ENCODE measurements around the gene ALOX5.

ALOX5 gene

DNA sequence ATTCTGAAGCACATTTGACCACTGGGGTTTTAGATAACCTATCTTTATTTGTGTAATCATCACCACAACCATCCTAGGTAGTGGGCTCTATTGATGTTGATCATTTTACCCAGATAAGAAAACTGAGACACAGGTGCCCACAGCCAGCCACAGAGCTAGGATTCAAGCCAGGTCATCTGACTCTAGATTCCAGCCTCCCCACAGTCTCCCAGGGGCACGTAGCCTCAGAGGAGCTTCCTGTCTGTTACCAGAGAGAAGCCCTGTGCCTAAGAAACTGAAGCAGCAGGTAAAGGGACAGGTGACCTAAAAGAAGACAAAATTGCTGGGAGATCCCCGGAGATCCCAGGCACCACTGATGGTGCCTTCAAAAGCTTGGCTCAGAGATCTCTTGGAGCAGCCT, 55.8 kb downstream of the ALOX5 start:
- Histone ChIP-seq H3K4me2 (ENCODE audit: low read length) (no peak overlapping the region), H3K4me1 (ENCODE audit: control insufficient read depth, insufficient read depth, low read length) (no peaks in the 10 kb centered on the region), H3K36me3 (ENCODE audit: insufficient read depth, low read length) (no peaks in the 10 kb centered on the region), H3K9ac (ENCODE audit: low read depth, low read length) (no peak overlapping the region), H3K27me3 (ENCODE audit: control insufficient read depth, insufficient read depth, low read length) (peaks cover 24% of the 10 kb centered on the region), H3K4me3 (ENCODE audit: low read length) (no peak overlapping the region), H3K9me3 (replicated peaks; ENCODE audit: low read length) (no peaks in the 10 kb centered on the region)

DNA sequence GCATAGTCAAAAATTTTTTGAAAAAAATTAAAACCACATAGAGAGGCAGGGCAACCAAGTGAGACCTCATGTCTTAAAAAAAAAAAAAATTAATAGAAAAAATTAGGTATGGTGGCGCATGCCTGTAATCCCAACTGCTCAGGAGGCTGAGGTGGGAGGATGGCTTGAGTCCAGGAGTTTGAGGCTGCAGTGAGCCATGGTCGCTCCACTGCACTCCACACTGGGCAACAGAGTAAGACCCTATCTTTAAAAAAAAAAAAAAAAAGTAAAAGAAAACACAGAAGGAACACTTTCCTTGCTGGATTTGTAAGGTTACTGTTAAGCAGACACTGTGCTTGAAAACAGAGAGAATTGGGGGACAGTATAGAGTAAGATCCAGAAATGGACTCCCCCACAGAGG, 58.1 kb downstream of the ALOX5 start:
- H3K4me2 ChIP-seq (ENCODE audit: low read length), result no peak overlapping the region
- H3K4me1 ChIP-seq (ENCODE audit: control insufficient read depth, insufficient read depth, low read length), result no peaks in the 10 kb centered on the region
- H3K9me3 ChIP-seq (replicated peaks; ENCODE audit: low read length), result no peaks in the 10 kb centered on the region
- H3K27me3 ChIP-seq (ENCODE audit: control insufficient read depth, insufficient read depth, low read length), result peaks cover 20% of the 10 kb centered on the region
- H3K36me3 ChIP-seq (ENCODE audit: insufficient read depth, low read length), result no peaks in the 10 kb centered on the region
- no peak overlapping the region for H3K9ac ChIP-seq (ENCODE audit: low read depth, low read length)
- H3K4me3 ChIP-seq (ENCODE audit: low read length), result no peak overlapping the region

DNA sequence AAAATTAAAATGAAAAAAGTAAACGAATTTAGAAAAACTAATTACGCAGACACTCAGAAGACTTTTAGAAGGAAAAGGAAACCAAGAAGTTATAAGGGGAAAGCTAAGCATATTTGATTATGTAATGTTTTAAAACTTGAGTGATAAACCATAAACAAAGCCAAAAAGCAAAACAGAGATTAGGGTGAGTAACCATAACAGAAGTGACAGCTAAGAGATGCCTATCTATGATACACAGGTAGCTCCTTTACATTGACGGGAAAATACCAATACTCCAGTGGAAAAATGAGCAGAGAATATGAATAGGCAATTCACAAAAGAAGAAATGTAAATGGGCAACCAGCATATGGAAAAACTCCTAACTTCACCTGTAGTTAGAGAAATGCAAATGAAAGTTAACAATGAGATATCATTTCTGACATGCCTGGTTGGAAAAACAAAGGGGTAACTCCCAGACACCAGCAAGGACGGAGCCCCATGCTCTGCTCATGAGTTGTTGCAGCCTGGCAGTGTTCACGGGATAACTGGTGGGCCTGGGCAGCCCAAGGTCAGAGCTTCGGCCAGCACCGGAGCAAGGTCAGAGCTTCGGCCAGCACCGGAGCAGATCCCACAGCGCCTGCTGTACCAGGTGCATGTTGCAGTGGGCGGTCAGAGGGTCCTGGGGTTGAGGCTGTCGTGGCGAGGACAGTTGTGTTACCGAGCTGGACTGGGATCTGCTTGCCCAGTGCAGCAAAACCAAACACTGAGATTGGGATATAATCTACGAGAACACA, 58.9 kb downstream of the ALOX5 start:
- no peaks in the 10 kb centered on the region for H3K9me3 ChIP-seq (replicated peaks; ENCODE audit: low read length)
- no peaks in the 10 kb centered on the region for H3K36me3 ChIP-seq (ENCODE audit: insufficient read depth, low read length)
- H3K27me3 ChIP-seq (ENCODE audit: control insufficient read depth, insufficient read depth, low read length), result peaks cover 20% of the 10 kb centered on the region
- no peak overlapping the region for H3K4me3 ChIP-seq (ENCODE audit: low read length)
- no peaks in the 10 kb centered on the region for H3K4me1 ChIP-seq (ENCODE audit: control insufficient read depth, insufficient read depth, low read length)
- no peak overlapping the region for H3K9ac ChIP-seq (ENCODE audit: low read depth, low read length)
- H3K4me2 ChIP-seq (ENCODE audit: low read length), result no peak overlapping the region

DNA sequence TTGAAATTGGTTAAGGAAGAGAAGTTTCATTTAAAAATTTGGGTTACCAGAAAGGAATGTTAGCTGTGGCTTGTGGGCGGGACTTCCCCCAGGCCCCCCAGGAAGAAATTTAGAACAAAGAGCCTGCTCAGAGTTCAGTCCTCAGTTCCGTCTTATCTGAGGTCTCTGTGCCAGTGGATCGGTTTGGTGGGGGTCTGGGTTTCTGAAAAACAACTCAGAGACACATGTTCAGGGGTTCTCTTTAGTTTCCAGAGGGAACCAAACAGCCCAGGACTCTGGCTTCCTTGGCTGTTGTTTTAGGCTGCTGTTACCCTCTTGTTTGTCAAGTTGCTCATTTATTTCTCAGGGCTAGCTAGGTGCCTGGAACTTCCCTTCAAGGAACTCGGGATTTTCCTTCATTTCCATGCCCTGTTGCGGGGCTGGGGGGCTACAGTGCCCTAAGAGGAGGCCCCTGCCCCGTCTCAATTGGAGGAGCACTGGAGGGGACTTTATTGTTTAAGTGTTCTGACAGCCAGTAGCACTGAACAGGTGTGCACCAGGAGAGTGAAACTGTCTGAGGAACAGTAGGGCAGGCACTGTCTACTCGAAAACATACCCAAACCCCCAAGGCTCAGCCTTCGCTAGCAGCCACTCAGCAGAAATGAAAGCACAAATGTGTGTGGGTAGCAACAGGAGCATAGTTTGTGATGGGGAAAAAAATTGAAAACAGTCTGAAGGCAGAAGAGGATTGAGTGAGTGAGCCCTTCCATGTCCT, 59.9 kb downstream of the ALOX5 start:
- H3K9ac ChIP-seq (ENCODE audit: low read depth, low read length), result no peak overlapping the region
- no peak overlapping the region for H3K4me3 ChIP-seq (ENCODE audit: low read length)
- no peak overlapping the region for H3K4me2 ChIP-seq (ENCODE audit: low read length)
- no peaks in the 10 kb centered on the region for H3K36me3 ChIP-seq (ENCODE audit: insufficient read depth, low read length)
- H3K27me3 ChIP-seq (ENCODE audit: control insufficient read depth, insufficient read depth, low read length), result peaks cover 20% of the 10 kb centered on the region
- no peaks in the 10 kb centered on the region for H3K9me3 ChIP-seq (replicated peaks; ENCODE audit: low read length)
- no peaks in the 10 kb centered on the region for H3K4me1 ChIP-seq (ENCODE audit: control insufficient read depth, insufficient read depth, low read length)

DNA sequence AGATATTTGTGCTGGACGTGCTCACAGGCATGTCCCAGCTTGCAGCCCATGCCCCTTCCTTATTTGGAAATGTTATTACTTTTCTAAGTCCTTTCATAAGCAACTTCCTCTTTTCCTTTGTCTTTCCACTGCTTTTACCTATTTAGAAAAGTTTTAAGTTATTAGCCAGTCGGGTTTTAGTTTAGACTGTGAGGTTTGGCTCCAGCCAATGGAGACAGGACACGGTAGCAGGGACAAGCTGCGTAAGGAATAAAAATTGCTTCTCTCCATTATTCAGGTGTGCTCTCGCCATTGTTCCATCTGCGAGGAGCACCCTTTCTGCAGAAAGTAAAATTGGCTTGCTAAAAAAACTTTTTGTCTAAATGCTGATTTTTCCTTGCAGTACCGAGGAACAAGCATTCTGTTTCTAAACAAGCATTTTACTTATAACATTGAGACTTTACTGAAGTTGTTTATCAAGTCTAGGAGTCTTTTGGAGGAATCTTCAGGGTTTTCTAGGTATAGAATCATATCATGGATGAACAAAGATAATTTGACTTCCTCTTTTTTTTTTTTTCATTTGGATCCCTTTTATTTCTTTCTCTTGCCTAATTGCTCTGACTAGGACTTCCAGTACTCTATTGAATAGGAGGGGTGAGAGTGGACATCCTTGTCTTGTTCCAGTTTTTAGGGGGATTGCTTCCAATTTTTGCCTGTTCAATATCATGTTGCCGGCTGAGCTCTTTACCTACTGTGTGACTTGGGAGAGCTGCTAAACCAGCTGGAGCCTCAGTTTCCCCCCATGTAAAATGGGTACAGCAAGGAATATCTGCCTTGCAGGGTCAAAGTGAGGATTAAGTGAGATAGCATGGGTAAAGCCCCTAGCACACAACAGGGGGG, 63.8 kb downstream of the ALOX5 start:
- H3K4me3 ChIP-seq (ENCODE audit: low read length), result no peak overlapping the region
- H3K9ac ChIP-seq (ENCODE audit: low read depth, low read length), result no peak overlapping the region
- no peak overlapping the region for H3K4me2 ChIP-seq (ENCODE audit: low read length)
- H3K36me3 ChIP-seq (ENCODE audit: insufficient read depth, low read length), result no peaks in the 10 kb centered on the region
- peaks cover 4% of the 10 kb centered on the region for H3K27me3 ChIP-seq (ENCODE audit: control insufficient read depth, insufficient read depth, low read length)
- H3K9me3 ChIP-seq (replicated peaks; ENCODE audit: low read length), result no peaks in the 10 kb centered on the region
- H3K4me1 ChIP-seq (ENCODE audit: control insufficient read depth, insufficient read depth, low read length), result no peaks in the 10 kb centered on the region

DNA sequence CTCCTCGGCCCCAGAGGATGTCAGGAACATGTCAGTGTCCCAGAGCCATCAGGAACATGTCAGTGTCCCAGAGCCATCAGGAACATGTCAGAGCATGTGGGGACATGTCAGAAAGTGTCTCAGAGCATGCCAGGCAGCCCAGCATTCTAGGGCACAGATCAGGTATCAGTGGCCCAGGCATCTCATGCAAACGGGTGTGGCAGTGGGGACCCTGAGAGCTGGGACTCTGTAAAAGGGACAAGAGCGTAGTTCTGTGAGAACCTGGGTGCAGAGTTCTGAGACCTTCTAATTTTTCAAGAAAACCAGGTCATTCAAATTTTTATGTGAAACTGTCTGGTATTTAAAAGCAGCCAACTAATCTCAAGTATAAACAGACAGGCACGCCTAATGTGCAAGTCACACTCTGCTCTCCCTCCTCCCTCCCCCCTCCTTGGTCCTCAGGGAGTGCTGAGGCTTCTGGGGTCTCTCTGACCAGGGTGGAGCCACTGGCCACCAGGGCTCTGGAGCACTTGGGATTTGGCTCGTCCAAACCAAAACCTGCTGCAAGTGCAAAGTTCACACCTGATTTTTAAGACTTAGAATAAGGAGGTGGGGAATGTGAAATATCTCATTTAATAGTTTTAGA, 64.6 kb downstream of the ALOX5 start:
- no peaks in the 10 kb centered on the region for H3K36me3 ChIP-seq (ENCODE audit: insufficient read depth, low read length)
- no peak overlapping the region for H3K4me3 ChIP-seq (ENCODE audit: low read length)
- no peaks in the 10 kb centered on the region for H3K9me3 ChIP-seq (replicated peaks; ENCODE audit: low read length)
- H3K4me1 ChIP-seq (ENCODE audit: control insufficient read depth, insufficient read depth, low read length), result no peaks in the 10 kb centered on the region
- peaks cover 4% of the 10 kb centered on the region for H3K27me3 ChIP-seq (ENCODE audit: control insufficient read depth, insufficient read depth, low read length)
- no peak overlapping the region for H3K9ac ChIP-seq (ENCODE audit: low read depth, low read length)
- no peak overlapping the region for H3K4me2 ChIP-seq (ENCODE audit: low read length)

DNA sequence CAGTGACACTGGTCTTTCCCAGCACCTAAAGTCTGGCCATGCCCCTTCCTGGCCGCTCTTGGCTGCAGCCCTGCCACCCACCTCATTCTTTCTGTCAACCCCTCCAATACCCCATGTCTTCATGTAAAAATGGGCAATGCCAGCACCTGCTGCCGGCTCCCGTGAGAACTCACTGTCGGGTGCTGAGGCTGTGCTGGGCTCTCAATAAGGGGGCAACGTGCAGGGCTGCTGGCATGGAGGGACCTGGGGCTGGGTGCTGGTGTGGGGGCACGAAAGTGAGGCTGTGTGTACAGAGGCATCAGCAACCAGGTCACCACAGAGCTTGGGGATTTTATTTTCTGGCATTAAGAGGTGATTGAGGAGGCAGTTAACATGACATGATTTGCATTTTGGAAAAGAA, 65.3 kb downstream of the ALOX5 start:
- no peak overlapping the region for H3K9ac ChIP-seq (ENCODE audit: low read depth, low read length)
- H3K36me3 ChIP-seq (ENCODE audit: insufficient read depth, low read length), result no peaks in the 10 kb centered on the region
- H3K9me3 ChIP-seq (replicated peaks; ENCODE audit: low read length), result no peaks in the 10 kb centered on the region
- H3K27me3 ChIP-seq (ENCODE audit: control insufficient read depth, insufficient read depth, low read length), result peaks cover 4% of the 10 kb centered on the region
- H3K4me1 ChIP-seq (ENCODE audit: control insufficient read depth, insufficient read depth, low read length), result no peaks in the 10 kb centered on the region
- H3K4me2 ChIP-seq (ENCODE audit: low read length), result no peak overlapping the region
- no peak overlapping the region for H3K4me3 ChIP-seq (ENCODE audit: low read length)

DNA sequence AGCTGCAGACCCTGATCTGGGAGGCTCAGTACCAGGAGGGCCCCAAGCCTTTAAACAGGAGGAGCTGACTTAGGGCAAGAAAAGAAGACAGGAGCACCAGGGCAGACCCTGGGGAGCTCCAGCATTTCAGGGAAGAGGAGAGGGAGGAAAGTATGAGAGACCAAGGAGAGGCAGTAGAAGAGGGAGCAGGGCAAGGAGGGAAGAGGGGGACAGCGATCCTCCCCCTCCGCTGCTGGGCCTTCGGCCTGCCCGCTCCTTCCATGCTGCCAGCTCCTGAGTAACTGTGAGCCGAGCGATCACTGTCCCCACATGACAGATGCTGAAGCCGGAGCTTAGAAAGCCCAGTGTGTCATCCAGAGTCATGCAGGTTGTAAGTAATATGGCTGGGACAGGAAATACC, 65.9 kb downstream of the ALOX5 start:
- H3K4me1 ChIP-seq (ENCODE audit: control insufficient read depth, insufficient read depth, low read length), result no peaks in the 10 kb centered on the region
- no peak overlapping the region for H3K4me2 ChIP-seq (ENCODE audit: low read length)
- no peak overlapping the region for H3K4me3 ChIP-seq (ENCODE audit: low read length)
- no peak overlapping the region for H3K9ac ChIP-seq (ENCODE audit: low read depth, low read length)
- no peaks in the 10 kb centered on the region for H3K36me3 ChIP-seq (ENCODE audit: insufficient read depth, low read length)
- no peaks in the 10 kb centered on the region for H3K9me3 ChIP-seq (replicated peaks; ENCODE audit: low read length)
- peaks cover 6% of the 10 kb centered on the region for H3K27me3 ChIP-seq (ENCODE audit: control insufficient read depth, insufficient read depth, low read length)

DNA sequence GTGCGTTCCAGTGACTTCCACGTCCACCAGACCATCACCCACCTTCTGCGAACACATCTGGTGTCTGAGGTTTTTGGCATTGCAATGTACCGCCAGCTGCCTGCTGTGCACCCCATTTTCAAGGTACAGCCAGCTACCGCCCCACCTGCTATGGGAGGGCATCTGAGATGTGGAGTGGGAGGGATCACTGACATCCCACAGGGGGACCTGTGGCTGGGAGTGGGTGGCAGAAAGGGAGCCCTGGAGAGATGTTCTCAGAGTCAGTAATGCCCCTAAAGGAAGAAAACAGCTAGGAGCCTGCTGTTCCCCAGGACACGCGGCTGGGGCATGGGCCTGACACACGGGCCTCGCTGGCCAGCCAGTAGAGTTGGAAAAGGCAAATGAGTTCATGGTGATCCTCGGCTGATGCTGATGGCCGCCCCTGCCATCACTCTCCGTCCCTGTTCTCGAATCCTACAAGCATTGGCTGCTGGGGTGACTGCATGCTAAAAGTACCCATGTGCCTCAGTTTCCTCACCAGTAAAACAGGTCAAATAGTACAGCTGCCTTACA, 66.6 kb downstream of the ALOX5 start:
- H3K4me3 ChIP-seq (ENCODE audit: low read length), result no peak overlapping the region
- no peak overlapping the region for H3K9ac ChIP-seq (ENCODE audit: low read depth, low read length)
- peaks cover 11% of the 10 kb centered on the region for H3K27me3 ChIP-seq (ENCODE audit: control insufficient read depth, insufficient read depth, low read length)
- H3K9me3 ChIP-seq (replicated peaks; ENCODE audit: low read length), result no peaks in the 10 kb centered on the region
- H3K4me1 ChIP-seq (ENCODE audit: control insufficient read depth, insufficient read depth, low read length), result no peaks in the 10 kb centered on the region
- H3K36me3 ChIP-seq (ENCODE audit: insufficient read depth, low read length), result no peaks in the 10 kb centered on the region
- no peak overlapping the region for H3K4me2 ChIP-seq (ENCODE audit: low read length)

DNA sequence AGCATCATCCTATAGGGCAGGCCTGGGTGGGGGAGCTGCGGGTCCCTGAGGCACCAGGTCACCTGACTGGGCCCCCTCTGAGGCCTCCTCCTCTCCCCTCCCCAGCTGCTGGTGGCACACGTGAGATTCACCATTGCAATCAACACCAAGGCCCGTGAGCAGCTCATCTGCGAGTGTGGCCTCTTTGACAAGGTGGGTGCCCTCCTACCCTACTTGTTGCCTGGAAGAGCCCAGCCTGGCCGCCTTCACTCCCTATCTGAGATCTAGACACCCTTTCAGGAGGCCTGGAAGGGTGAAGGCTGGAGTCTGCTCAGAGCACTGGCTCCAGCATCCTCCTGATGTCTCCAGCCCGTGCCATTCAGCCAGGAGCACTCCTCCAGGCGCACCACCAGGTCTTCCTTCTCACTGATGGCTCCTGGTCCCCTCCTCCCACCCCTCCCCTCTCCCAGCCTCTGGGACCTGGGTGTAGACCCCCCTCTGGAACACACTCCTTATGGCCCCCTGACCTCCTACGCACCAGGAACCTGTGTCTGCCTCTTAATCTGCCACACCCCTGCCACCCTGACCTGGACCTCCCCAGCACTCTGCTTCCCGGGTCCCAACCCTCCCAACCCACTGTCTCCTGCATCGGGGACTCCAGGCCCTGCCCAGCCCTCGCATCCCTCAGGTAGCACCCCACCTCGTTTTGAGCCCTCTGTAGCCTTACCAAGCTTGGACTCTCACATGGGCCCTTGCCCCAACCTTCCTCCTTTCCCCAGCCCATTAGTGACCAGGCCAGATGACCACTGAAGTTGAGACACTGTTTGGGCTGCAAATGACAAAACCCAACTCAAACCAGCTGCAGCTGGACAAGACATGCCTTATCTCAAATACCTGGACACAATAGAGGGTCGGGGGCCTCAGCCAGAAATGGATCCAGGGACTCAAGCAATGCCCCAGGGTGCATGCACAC, 67.5 kb downstream of the ALOX5 start:
- no peaks in the 10 kb centered on the region for H3K36me3 ChIP-seq (ENCODE audit: insufficient read depth, low read length)
- H3K27me3 ChIP-seq (ENCODE audit: control insufficient read depth, insufficient read depth, low read length), result peaks cover 17% of the 10 kb centered on the region
- H3K4me1 ChIP-seq (ENCODE audit: control insufficient read depth, insufficient read depth, low read length), result no peaks in the 10 kb centered on the region
- no peak overlapping the region for H3K4me2 ChIP-seq (ENCODE audit: low read length)
- no peak overlapping the region for H3K9ac ChIP-seq (ENCODE audit: low read depth, low read length)
- no peak overlapping the region for H3K4me3 ChIP-seq (ENCODE audit: low read length)
- H3K9me3 ChIP-seq (replicated peaks; ENCODE audit: low read length), result no peaks in the 10 kb centered on the region

Measured in skeletal muscle satellite cell (primary cell).